HG02938 (cell line): ENCODE measurements around the gene CCDC200.
"Not testable (repeated sequence)": the region's sequence is repeated elsewhere in the genome, so short reads cannot be mapped to it uniquely, and the experiment has no call there.

ENCODE experiments used
- ATAC-seq: cut with Tn5 transposase; IDR thresholded peaks from one replicate; pipeline ENCODE4 v1.9.1; 2021; ENCODE audit warnings: mild to moderate bottlenecking, moderate library complexity; ENCODE audit not compliant: unreplicated experiment

CCDC200 gene

DNA sequence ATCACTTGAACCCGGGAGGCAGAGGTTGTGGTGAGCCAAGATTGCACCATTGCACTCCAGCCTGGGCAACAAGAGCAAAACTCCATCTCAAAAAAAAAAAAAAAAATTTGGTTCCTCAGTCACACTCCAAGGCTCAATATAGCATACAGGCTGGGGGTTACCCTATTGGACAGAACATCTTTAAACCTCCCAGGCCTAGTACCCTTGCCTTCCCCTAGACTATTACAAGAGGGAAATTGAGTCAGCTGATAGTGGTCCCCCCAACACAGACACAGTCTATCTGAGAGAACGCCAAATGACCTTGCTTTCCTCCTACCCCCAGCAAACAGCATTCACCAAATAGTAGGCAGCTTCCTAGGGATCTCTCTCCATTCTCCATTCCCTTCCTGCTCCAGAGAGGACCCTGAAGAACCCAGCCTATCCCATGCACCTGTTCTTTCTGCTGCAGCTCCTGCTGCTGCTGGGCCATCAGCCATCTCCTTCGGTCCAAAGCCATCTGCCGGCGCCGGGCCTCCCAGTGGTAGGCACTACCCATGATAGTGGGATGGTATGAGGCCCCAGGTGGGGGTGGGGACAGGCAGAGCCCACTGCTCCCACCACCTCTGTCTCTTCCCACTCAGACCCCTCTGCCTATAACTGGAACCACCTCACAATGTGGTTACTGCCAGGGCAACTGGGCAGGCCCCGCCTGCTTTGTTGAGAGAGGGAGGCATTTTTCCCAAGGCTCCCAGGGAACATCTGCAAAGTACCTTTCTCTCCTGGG, at the start of gene CCDC200:
Gene CCDC200, minus strand, starts transcription at position 604 of the 763 bp plus-strand sequence. Its CDS starts 69 bp downstream, at position 535.
- not testable (repeated sequence) for ATAC-seq

DNA sequence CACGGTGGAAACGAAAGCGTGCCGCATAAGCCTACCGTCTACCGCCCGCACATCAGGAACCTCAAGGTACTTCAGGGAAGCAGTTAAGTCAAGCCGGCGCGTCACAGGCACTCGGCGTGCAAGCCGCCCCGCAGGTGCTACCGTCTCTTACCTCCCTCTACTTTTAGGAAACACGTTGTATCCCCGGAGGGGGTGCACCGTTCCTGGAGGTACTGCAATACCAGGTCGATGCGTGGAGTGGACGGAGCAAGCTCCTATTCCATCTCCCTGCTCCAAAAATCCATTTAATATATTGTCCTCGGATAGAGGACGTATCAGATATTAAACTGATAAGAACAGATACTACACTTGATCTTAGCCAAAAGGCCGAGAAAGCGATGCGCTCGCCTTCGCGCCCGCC, 44.5 kb upstream of the CCDC200 start:
- not testable (repeated sequence) for ATAC-seq

DNA sequence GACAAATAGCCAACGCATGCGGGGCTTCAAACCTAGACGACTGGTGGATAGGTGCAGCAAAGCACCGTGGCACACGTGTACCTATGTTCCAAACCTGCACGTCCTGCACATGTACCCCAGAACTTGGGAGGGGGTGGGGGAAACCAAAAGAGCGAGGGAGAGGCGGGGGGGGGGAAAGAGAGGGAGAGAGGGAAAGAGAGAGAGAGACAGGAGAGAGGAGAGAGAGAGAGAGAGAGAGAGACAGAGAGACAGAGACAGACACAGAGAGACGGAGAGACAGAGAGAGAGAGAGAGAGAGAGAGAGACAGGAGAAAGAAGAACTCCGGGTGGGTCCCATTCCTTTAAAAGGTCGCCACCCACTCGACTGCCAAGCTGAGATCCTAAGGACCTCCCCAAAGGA, 44.1 kb upstream of the CCDC200 start:
- not testable (repeated sequence) for ATAC-seq

DNA sequence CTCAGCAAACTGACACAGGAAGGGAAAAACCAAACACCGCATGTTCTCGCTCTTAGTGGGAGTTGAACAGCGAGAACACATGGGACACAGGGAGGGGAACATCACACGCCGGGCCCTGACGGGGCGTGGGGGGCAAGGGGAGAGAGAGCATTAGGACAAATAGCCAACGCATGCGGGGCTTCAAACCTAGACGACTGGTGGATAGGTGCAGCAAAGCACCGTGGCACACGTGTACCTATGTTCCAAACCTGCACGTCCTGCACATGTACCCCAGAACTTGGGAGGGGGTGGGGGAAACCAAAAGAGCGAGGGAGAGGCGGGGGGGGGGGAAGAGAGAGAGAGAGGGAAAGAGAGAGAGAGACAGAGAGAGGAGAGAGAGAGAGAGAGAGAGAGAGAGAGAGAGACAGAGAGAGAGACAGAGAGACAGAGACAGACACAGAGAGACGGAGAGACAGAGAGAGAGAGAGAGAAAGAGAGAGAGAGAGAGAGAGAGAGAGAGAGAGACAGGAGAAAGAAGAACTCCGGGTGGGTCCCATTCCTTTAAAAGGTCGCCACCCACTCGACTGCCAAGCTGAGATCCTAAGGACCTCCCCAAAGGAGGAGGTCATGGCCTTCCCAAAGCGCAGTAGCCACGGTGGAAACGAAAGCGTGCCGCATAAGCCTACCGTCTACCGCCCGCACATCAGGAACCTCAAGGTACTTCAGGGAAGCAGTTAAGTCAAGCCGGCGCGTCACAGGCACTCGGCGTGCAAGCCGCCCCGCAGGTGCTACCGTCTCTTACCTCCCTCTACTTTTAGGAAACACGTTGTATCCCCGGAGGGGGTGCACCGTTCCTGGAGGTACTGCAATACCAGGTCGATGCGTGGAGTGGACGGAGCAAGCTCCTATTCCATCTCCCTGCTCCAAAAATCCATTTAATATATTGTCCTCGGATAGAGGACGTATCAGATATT, 42.4 kb upstream of the CCDC200 start:
- not testable (repeated sequence) for ATAC-seq

DNA sequence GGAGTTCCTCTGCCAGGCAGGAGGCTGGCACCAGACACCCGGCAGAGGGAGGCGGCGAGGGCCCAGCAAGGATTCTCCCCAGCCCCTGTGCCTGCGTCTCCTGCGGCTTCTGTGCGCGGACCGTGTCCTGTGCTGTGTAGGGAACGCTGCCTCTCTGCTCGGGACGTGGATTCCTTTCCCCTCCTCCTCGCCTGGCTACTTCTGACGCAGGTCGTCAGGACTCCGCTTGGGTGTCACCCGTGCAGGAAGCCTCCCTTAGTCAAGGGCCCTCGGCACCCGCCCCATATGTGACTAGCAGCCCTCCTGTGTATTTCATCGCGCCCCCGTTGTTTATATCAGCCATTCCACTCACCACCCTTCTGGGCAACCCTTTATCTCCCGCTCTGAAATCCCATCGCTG, 18.0 kb upstream of the CCDC200 start:
- not testable (repeated sequence) for ATAC-seq

DNA sequence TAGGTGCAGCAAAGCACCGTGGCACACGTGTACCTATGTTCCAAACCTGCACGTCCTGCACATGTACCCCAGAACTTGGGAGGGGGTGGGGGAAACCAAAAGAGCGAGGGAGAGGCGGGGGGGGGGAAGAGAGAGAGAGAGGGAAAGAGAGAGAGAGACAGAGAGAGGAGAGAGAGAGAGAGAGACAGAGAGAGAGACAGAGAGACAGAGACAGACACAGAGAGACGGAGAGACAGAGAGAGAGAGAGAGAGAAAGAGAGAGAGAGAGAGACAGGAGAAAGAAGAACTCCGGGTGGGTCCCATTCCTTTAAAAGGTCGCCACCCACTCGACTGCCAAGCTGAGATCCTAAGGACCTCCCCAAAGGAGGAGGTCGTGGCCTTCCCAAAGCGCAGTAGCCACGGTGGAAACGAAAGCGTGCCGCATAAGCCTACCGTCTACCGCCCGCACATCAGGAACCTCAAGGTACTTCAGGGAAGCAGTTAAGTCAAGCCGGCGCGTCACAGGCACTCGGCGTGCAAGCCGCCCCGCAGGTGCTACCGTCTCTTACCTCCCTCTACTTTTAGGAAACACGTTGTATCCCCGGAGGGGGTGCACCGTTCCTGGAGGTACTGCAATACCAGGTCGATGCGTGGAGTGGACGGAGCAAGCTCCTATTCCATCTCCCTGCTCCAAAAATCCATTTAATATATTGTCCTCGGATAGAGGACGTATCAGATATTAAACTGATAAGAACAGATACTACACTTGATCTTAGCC, 12.4 kb upstream of the CCDC200 start:
- not testable (repeated sequence) for ATAC-seq

DNA sequence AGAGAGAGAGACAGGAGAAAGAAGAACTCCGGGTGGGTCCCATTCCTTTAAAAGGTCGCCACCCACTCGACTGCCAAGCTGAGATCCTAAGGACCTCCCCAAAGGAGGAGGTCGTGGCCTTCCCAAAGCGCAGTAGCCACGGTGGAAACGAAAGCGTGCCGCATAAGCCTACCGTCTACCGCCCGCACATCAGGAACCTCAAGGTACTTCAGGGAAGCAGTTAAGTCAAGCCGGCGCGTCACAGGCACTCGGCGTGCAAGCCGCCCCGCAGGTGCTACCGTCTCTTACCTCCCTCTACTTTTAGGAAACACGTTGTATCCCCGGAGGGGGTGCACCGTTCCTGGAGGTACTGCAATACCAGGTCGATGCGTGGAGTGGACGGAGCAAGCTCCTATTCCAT, 11.2 kb upstream of the CCDC200 start:
- ATAC-seq = not testable (repeated sequence)

DNA sequence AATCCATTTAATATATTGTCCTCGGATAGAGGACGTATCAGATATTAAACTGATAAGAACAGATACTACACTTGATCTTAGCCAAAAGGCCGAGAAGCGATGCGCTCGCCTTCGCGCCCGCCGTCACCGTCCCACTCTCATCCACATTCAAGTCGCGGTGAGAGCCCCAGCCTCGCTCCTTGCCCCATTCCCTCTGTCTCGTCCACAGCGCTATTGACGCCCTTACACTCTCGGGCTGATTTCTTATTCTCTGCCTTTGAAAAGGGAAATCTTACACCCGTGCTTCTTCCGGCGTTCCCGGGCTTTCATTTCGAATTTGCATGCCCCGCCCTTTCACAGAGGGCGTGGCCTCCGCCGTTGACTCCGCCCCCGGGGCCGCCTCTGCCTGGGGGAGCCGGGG, 5.5 kb upstream of the CCDC200 start, which contains the start of gene RNU2-1:
Gene RNU2-1, minus strand, starts transcription at position 101 of the 400 bp plus-strand sequence.
- ATAC-seq = not testable (repeated sequence)

DNA sequence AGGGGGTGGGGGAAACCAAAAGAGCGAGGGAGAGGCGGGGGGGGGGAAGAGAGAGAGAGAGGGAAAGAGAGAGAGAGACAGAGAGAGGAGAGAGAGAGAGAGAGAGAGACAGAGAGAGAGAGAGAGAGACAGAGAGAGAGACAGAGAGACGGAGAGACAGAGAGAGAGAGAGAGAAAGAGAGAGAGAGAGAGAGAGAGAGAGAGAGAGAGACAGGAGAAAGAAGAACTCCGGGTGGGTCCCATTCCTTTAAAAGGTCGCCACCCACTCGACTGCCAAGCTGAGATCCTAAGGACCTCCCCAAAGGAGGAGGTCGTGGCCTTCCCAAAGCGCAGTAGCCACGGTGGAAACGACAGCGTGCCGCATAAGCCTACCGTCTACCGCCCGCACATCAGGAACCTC, 4.8 kb upstream of the CCDC200 start:
- not testable (repeated sequence) for ATAC-seq

DNA sequence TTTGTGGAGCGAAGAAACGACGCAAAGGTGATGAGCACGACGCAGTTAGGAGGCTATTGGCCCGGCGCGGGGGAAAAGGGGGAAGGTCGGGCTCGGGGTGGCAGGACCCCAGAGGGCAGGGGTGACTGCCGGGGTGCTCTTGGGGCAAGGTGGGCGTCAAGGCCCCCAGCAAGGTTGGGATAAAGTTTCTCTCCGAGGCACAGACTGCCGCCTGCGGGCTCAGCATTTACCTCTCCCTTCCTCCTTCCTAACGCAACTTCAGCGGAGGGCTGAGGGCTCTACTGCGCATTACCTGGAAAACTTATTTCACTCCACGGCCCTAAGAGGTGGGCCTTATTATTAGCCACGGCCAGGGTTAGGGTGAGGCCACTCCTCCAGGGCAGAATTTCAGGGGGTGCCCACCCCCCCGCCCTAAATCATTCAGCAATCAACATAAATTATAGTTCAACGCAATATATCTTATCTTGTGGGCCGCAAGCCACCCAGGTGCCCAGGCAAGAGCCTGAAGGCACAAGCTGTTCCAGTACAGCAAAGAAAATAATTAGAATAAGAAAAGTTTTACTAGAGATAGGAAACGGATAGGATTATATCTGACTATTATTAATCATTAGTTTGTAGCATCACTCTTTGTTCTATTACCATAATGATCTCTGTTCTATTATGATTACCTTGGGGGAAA, 3.7 kb upstream of the CCDC200 start:
- not testable (repeated sequence) for ATAC-seq

DNA sequence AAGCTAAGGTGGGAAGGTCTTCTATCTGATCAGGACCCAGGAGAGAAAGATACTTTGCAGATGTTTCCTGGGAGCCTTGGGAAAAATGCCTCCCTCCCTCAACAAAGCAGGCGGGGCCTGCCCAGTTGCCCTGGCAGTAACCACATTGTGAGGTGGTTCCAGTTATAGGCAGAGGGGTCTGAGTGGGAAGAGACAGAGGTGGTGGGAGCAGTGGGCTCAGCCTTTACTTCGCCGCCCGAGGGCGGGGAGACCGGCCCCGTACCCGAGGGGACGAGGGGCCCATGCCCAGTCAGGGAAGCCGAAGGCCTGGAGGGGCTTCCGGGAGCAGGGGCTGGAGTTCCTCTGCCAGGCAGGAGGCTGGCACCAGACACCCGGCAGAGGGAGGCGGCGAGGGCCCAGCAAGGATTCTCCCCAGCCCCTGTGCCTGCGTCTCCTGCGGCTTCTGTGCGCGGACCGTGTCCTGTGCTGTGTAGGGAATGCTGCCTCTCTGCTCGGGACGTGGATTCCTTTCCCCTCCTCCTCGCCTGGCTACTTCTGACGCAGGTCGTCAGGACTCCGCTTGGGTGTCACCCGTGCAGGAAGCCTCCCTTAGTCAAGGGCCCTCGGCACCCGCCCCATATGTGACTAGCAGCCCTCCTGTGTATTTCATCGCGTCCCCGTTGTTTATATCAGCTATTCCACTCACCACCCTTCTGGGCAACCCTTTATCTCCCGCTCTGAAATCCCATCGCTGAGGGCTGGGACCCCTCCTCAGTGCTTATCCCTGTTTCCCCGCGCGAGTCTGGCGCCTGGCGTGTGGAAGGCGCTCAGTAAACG, 3.0 kb upstream of the CCDC200 start:
- ATAC-seq = not testable (repeated sequence)

DNA sequence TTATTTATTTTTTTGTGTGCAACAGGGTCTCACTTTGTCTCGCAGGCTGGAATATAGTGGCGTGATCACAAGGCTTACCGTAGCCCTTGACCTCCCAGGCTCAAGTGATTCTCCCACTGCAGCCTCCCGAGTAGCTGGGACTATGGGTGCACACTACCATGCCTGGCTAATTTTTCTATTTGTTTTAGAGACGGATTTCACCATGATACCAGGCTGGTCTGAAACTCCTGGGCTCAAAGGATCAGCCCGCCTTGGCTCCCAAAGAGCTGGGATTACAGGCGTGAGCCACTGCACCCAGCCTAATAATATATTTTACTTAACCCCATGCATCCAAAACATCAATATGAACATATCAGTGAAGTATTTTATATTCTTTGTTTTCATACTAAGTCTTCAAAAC, 2.0 kb downstream of the CCDC200 start:
- ATAC-seq = no peak

DNA sequence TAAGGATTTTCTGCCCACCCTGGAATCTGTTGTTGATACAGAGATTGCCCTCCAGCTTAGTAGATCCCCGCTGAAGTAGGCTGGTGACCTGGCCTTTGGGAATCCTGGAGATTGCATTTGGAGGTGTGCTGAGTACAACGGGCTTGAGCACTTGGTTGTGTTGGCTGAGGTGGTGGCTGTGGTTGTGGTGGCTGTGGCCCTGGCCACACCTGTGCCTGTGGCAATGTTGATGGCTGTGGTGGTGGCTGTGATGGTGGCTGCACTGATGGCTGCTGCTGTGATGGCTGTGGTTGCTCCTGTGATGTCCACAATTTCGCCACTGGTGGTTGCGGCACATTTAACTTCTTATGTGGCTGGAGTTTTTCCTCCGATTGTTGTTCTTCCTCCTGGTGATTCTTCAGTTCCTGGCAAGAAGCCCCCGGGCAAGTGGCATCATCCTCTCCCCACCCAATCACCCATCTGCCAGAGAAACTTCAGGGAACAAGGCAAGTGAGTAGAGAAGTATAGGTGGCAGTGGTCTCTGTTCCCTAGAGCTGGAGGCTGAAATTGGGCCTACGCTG, 4.2 kb downstream of the CCDC200 start:
- ATAC-seq = no peak

DNA sequence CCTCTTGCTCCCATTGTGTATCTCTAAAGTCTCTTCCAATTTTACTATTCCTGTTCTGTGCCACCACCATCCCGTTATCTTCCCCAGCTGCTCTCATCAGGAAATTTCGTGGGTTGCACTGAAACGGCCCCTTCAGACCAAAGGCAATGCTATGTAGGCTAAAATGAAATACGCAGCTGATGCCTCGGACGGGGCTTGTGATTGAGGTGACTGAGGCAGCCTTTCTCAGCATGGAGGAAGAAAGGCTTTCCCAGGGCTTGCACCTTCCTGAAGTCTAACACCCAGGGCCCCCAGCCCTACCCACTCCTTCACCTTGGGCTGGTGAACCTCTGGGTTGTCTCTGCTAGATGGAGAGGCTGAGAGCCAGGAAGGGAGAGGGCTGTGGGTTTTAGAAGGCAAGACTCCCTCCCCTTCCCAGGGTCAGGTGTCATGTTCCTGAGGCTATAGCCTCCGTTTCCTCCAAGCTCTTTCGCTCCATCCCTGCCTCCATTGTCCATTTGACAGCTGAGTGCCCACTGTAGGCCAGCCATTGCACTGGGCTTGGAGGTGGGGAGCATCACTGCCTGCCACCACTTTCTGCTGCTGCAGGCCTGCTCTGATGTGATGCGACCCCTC, 7.8 kb downstream of the CCDC200 start:
- no peak for ATAC-seq

DNA sequence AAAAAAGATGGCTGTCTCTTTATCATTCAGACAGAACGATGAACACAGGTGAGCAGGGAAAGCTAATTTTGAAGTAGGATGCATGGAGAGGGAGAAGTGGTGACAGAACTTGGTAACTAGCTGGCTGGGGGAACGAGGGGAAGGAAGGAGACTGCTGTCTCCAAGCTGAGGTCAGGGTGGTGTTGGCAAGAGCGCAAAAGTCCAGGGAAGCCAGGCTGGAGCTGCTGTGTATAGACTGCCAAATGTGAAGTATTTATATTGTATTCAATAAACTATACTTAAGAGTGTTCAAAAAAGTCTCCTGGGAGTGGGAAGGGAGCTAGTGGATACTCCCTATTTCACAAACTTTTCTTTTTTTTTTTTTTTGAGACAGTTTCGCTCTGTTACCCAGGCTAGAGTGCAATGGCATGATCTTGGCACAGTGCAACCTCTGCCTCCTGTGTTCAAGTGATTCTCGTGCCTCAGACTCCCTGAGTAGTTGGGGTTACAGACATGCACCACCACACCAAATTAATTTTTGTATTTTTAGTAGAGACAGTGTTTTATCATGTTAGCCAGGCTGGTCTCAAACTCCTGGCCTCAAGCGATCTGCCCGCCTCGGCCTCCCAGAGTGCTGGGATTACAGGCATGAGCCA, 8.6 kb downstream of the CCDC200 start:
- no peak for ATAC-seq

DNA sequence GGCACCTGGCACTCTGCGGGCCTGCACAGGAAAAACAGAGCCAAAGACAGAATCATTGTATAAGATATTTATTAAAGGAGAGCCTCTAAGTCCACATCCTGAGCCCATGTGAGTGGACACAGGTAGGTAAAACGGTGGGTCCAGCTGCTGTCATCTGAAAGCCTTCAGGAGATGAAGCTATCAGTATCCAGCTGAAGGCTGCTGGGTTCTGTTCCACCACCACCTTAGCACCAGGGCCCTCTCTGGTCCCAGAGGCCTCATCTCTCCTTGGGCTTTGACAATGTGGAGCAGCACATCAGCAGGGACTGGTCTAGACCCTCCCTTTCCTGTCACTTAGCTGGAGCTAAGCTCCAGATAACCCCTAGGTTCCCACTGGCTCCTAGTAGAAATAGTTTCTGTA, 9.4 kb downstream of the CCDC200 start:
- no peak for ATAC-seq

DNA sequence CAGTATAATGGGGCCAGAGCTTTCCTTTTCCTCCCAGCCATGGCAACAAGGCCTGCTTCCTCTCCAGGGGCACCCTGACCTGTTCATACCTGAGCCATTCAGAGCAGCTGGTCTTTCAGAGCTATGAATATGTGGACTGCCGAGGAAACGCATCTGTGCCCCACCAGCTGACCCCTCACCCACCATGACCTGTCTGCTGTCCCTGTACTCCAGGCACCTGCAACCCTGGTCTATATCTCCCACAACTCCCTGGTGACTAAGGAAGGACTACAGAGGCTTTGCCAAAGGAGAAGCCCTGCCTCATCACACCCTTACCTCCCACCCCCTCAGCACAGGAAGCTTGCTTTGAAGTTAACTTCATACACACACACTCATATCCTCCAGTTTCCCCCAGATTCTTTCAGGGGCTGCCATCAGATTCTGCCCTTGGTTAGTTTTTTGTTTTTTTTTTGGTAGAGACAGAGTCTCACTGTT, 10.8 kb downstream of the CCDC200 start:
- no peak for ATAC-seq
